Measurements from ENCODE around the gene MUCL3.
"Not testable (repeated sequence)": the region's sequence is repeated elsewhere in the genome, so short reads cannot be mapped to it uniquely, and the experiment has no call there.

MUCL3 gene

GRCh38 chr6:30897882-30898281, 42.9 kb upstream of the MUCL3 start:
- H3K36me3 ChIP-seq (ENCODE audit: control insufficient read depth in 5 of 5, insufficient read depth in 5 of 5, low read length in 5 of 5), result peaks cover 6 to 67% (median 51%) of the 10 kb centered on the region in 5 donors
- no peaks in the 10 kb centered on the region for H3K27me3 ChIP-seq (ENCODE audit: control insufficient read depth in 5 of 5, insufficient read depth in 4 of 5, low read length in 5 of 5)
- no peak overlapping the region for H3K4me3 ChIP-seq (ENCODE audit: low read depth in 1 of 5, low read length in 5 of 5)
- H3K9me3 ChIP-seq (ENCODE audit: control insufficient read depth in 5 of 5, low read length in 5 of 5), result no peaks in the 10 kb centered on the region
- peak overlapping the region in 1 of 5 donors; percentile 2 for H3K9ac ChIP-seq (ENCODE audit: low read length in 5 of 5)
- H3K4me1 ChIP-seq (ENCODE audit: control insufficient read depth in 5 of 5, insufficient read depth in 5 of 5, low read length in 5 of 5), result no peaks in the 10 kb centered on the region
- H3K27ac ChIP-seq (ENCODE audit: low read depth, low read length), result no peak overlapping the region

GRCh38 chr6:30898750-30899360, 41.9 kb upstream of the MUCL3 start:
- no peak overlapping the region for H3K27ac ChIP-seq (ENCODE audit: low read depth, low read length)
- no peaks in the 10 kb centered on the region for H3K4me1 ChIP-seq (ENCODE audit: control insufficient read depth in 5 of 5, insufficient read depth in 5 of 5, low read length in 5 of 5)
- no peak overlapping the region for H3K4me3 ChIP-seq (ENCODE audit: low read depth in 1 of 5, low read length in 5 of 5)
- no peaks in the 10 kb centered on the region for H3K27me3 ChIP-seq (ENCODE audit: control insufficient read depth in 5 of 5, insufficient read depth in 4 of 5, low read length in 5 of 5)
- no peak overlapping the region for H3K9ac ChIP-seq (ENCODE audit: low read length in 5 of 5)
- H3K36me3 ChIP-seq (ENCODE audit: control insufficient read depth in 5 of 5, insufficient read depth in 5 of 5, low read length in 5 of 5), result peaks cover 6 to 57% (median 43%) of the 10 kb centered on the region in 5 donors
- no peaks in the 10 kb centered on the region for H3K9me3 ChIP-seq (ENCODE audit: control insufficient read depth in 5 of 5, low read length in 5 of 5)

- H3K9me3 ChIP-seq (ENCODE audit: control insufficient read depth in 5 of 5, low read length in 5 of 5), result no peaks in the 10 kb centered on the region
- no peaks in the 10 kb centered on the region for H3K4me1 ChIP-seq (ENCODE audit: control insufficient read depth in 5 of 5, insufficient read depth in 5 of 5, low read length in 5 of 5)
- H3K27ac ChIP-seq (ENCODE audit: low read depth, low read length), result no peak overlapping the region
- H3K27me3 ChIP-seq (ENCODE audit: control insufficient read depth in 5 of 5, insufficient read depth in 4 of 5, low read length in 5 of 5), result no peaks in the 10 kb centered on the region
- no peak overlapping the region for H3K9ac ChIP-seq (ENCODE audit: low read length in 5 of 5)
- peaks cover 0 to 37% (median 30%) of the 10 kb centered on the region in 5 donors for H3K36me3 ChIP-seq (ENCODE audit: control insufficient read depth in 5 of 5, insufficient read depth in 5 of 5, low read length in 5 of 5)
- H3K4me3 ChIP-seq (ENCODE audit: low read depth in 1 of 5, low read length in 5 of 5), result no peak overlapping the region
Observed at GRCh38 chr6:30900863-30901417, 39.8 kb upstream of the MUCL3 start.

- Histone ChIP-seq H3K9me3 (ENCODE audit: control insufficient read depth in 5 of 5, low read length in 5 of 5) (no peaks in the 10 kb centered on the region), H3K36me3 (ENCODE audit: control insufficient read depth in 5 of 5, insufficient read depth in 5 of 5, low read length in 5 of 5) (peaks cover 0 to 33% (median 30%) of the 10 kb centered on the region in 5 donors), H3K4me1 (ENCODE audit: control insufficient read depth in 5 of 5, insufficient read depth in 5 of 5, low read length in 5 of 5) (no peaks in the 10 kb centered on the region), H3K27ac (ENCODE audit: low read depth, low read length) (no peak overlapping the region), H3K4me3 (ENCODE audit: low read depth in 1 of 5, low read length in 5 of 5) (no peak overlapping the region), H3K27me3 (ENCODE audit: control insufficient read depth in 5 of 5, insufficient read depth in 4 of 5, low read length in 5 of 5) (no peaks in the 10 kb centered on the region), H3K9ac (ENCODE audit: low read length in 5 of 5) (no peak overlapping the region)
Observed at GRCh38 chr6:30901436-30901835, 39.3 kb upstream of the MUCL3 start.

- not testable (repeated sequence) for H3K4me1 ChIP-seq (ENCODE audit: control insufficient read depth in 5 of 5, insufficient read depth in 5 of 5, low read length in 5 of 5); H3K27me3 ChIP-seq (ENCODE audit: control insufficient read depth in 5 of 5, insufficient read depth in 4 of 5, low read length in 5 of 5); H3K9ac ChIP-seq (ENCODE audit: low read length in 5 of 5); H3K4me3 ChIP-seq (ENCODE audit: low read depth in 1 of 5, low read length in 5 of 5); H3K9me3 ChIP-seq (ENCODE audit: control insufficient read depth in 5 of 5, low read length in 5 of 5); H3K27ac ChIP-seq (ENCODE audit: low read depth, low read length)
- peaks cover 0 to 26% (median 25%) of the 10 kb centered on the region in 5 donors for H3K36me3 ChIP-seq (ENCODE audit: control insufficient read depth in 5 of 5, insufficient read depth in 5 of 5, low read length in 5 of 5)
Observed at GRCh38 chr6:30902196-30902595, 38.6 kb upstream of the MUCL3 start.

GRCh38 chr6:30902709-30903108, 38.1 kb upstream of the MUCL3 start:
- no peak overlapping the region for H3K27ac ChIP-seq (ENCODE audit: low read depth, low read length)
- H3K36me3 ChIP-seq (ENCODE audit: control insufficient read depth in 5 of 5, insufficient read depth in 5 of 5, low read length in 5 of 5), result peaks cover 0 to 21% (median 20%) of the 10 kb centered on the region in 5 donors

GRCh38 chr6:30903236-30903635, 37.5 kb upstream of the MUCL3 start:
- no peak overlapping the region for H3K27ac ChIP-seq (ENCODE audit: low read depth, low read length)
- no peaks in the 10 kb centered on the region for H3K9me3 ChIP-seq (ENCODE audit: control insufficient read depth in 5 of 5, low read length in 5 of 5)
- H3K27me3 ChIP-seq (ENCODE audit: control insufficient read depth in 5 of 5, insufficient read depth in 4 of 5, low read length in 5 of 5), result no peaks in the 10 kb centered on the region
- H3K9ac ChIP-seq (ENCODE audit: low read length in 5 of 5), result no peak overlapping the region
- peaks cover 0 to 16% (median 15%) of the 10 kb centered on the region in 5 donors for H3K36me3 ChIP-seq (ENCODE audit: control insufficient read depth in 5 of 5, insufficient read depth in 5 of 5, low read length in 5 of 5)
- H3K4me3 ChIP-seq (ENCODE audit: low read depth in 1 of 5, low read length in 5 of 5), result no peak overlapping the region
- peaks cover 2 to 7% (median 5%) of the 10 kb centered on the region in 5 donors for H3K4me1 ChIP-seq (ENCODE audit: control insufficient read depth in 5 of 5, insufficient read depth in 5 of 5, low read length in 5 of 5)

More at GRCh38 chr6:30902709-30903108, 38.1 kb upstream of the MUCL3 start:
- Histone ChIP-seq H3K4me1 (ENCODE audit: control insufficient read depth in 5 of 5, insufficient read depth in 5 of 5, low read length in 5 of 5) (peaks cover 0 to 5% (median 5%) of the 10 kb centered on the region in 5 donors), H3K9me3 (ENCODE audit: control insufficient read depth in 5 of 5, low read length in 5 of 5) (no peaks in the 10 kb centered on the region), H3K4me3 (ENCODE audit: low read depth in 1 of 5, low read length in 5 of 5) (no peak overlapping the region), H3K27me3 (ENCODE audit: control insufficient read depth in 5 of 5, insufficient read depth in 4 of 5, low read length in 5 of 5) (no peaks in the 10 kb centered on the region), H3K9ac (ENCODE audit: low read length in 5 of 5) (no peak overlapping the region)

GRCh38 chr6:30907290-30907757, 33.4 kb upstream of the MUCL3 start:
- peaks cover 5 to 25% (median 19%) of the 10 kb centered on the region in 5 donors for H3K4me1 ChIP-seq (ENCODE audit: control insufficient read depth in 5 of 5, insufficient read depth in 5 of 5, low read length in 5 of 5)
- not testable (repeated sequence) for H3K9ac ChIP-seq (ENCODE audit: low read length in 5 of 5); H3K27ac ChIP-seq (ENCODE audit: low read depth, low read length); H3K9me3 ChIP-seq (ENCODE audit: control insufficient read depth in 5 of 5, low read length in 5 of 5); H3K27me3 ChIP-seq (ENCODE audit: control insufficient read depth in 5 of 5, insufficient read depth in 4 of 5, low read length in 5 of 5)
- peak overlapping the region in 4 of 5 donors; percentile 77 to 96 (median 92) for H3K4me3 ChIP-seq (ENCODE audit: low read depth in 1 of 5, low read length in 5 of 5)
- H3K36me3 ChIP-seq (ENCODE audit: control insufficient read depth in 5 of 5, insufficient read depth in 5 of 5, low read length in 5 of 5), result peaks cover 0 to 25% (median 23%) of the 10 kb centered on the region in 5 donors

- peaks cover 0 to 29% (median 26%) of the 10 kb centered on the region in 5 donors for H3K36me3 ChIP-seq (ENCODE audit: control insufficient read depth in 5 of 5, insufficient read depth in 5 of 5, low read length in 5 of 5)
- peaks cover 5 to 25% (median 19%) of the 10 kb centered on the region in 5 donors for H3K4me1 ChIP-seq (ENCODE audit: control insufficient read depth in 5 of 5, insufficient read depth in 5 of 5, low read length in 5 of 5)
- peak within 1 kb of the TSS; percentile 71 for H3K27ac ChIP-seq (ENCODE audit: low read depth, low read length)
- H3K27me3 ChIP-seq (ENCODE audit: control insufficient read depth in 5 of 5, insufficient read depth in 4 of 5, low read length in 5 of 5), result no peaks in the 10 kb centered on the region
- peak within 1 kb of the TSS; percentile 78 to 86 (median 84) for H3K9ac ChIP-seq (ENCODE audit: low read length in 5 of 5)
- peak within 1 kb of the TSS; percentile 77 to 96 (median 90) for H3K4me3 ChIP-seq (ENCODE audit: low read depth in 1 of 5, low read length in 5 of 5)
- no peaks in the 10 kb centered on the region for H3K9me3 ChIP-seq (ENCODE audit: control insufficient read depth in 5 of 5, low read length in 5 of 5)
Observed at GRCh38 chr6:30907758-30908591, 32.8 kb upstream of the MUCL3 start, which contains the start of gene GTF2H4. GTF2H4 (plus strand) TSS chr6:30908207.

All from subcutaneous abdominal adipose tissue (tissue), 5 donors.